Lower lobe of right lung (tissue), 2 donors: Measurements from ENCODE around the gene PLAU. TPM values are rescaled to one million over a fixed set of nuclear protein-coding genes. Genes with fewer than 3 reads are reported as not detected.
A peak's percentile ranks its signal among the peaks of the same experiment; 100 is the strongest.

Experiments
- ATAC-seq, 2 donors: fragments of 200-7000 bp; cut with Tn5 transposase; one replicate each; pipeline ENCODE4 v1.9.1; 2020 to 2022; ENCODE audit warnings: mild to moderate bottlenecking in 2 of 2, moderate library complexity in 2 of 2
- DNase-seq: peaks from one replicate; pipeline ENCODE4 v3.0.0-alpha.2; 2020
- H3K27ac ChIP-seq: fragments of 200-600 bp; one replicate; pipeline ENCODE4 v1.8.0; 2022
- H3K27me3 ChIP-seq: fragments of 200-600 bp; one replicate; pipeline ENCODE4 v1.8.0; 2022; ENCODE audit warnings: low read depth
- H3K36me3 ChIP-seq: fragments of 200-600 bp; one replicate; pipeline ENCODE4 v1.8.0; 2022; ENCODE audit warnings: mild to moderate bottlenecking
- H3K4me1 ChIP-seq: fragments of 200-600 bp; one replicate; pipeline ENCODE4 v1.8.0; 2022
- H3K4me3 ChIP-seq: fragments of 200-600 bp; one replicate; pipeline ENCODE4 v1.8.0; 2022; ENCODE audit warnings: mild to moderate bottlenecking
- H3K9me3 ChIP-seq: fragments of 200-600 bp; one replicate; pipeline ENCODE4 v1.8.0; 2022
- CTCF ChIP-seq: fragments of 200-600 bp; IDR thresholded peaks from one replicate; pipeline ENCODE4 v1.8.0; 2022; ENCODE audit warnings: antibody characterized with exemption, mild to moderate bottlenecking
- intact Hi-C: fragments of 100-400 bp; cut with DNase I; formaldehyde crosslinking; loops from one replicate; pipeline ENCODE4 v1.11.0; 2022
- total RNA-seq: library from RNA; stranded (reverse); fragmentation: NEBNext Ultra II Directional; extraction: Animal tissue kit (Norgen Biotek cat#: 25700); gene quantifications from one replicate; pipeline ENCODE4 v1.2.1, GENCODE V29; 2021
- donor health status: DM: no; HTN: yes; CAD: no; lungs with severe emphysema.

Gene PLAU
- total RNA-seq, 1 donor from 2014 or later = 29.0 TPM

GRCh38 chr10:73898730-73899410 lies 12.1 kb upstream of the PLAU start:
- ATAC-seq = no peak
- intact Hi-C loops = no loop called here
- TF ChIP-seq CTCF = no peak
- H3K27me3 ChIP-seq = no peaks in the 10 kb centered on the region
- DNase-seq = no peak
- no peaks in the 10 kb centered on the region for H3K4me1 ChIP-seq
- H3K9me3 ChIP-seq = no peaks in the 10 kb centered on the region
- no peak overlapping the region for H3K27ac ChIP-seq
- no peak overlapping the region for H3K4me3 ChIP-seq
- no peaks in the 10 kb centered on the region for H3K36me3 ChIP-seq

- H3K27me3 ChIP-seq = no peaks in the 10 kb centered on the region
- DNase-seq (no peak), ATAC-seq (peak in 1 of 2 donors; percentile 38)
- no peak overlapping the region for H3K27ac ChIP-seq
- H3K9me3 ChIP-seq = no peaks in the 10 kb centered on the region
- no peaks in the 10 kb centered on the region for H3K4me1 ChIP-seq
- H3K4me3 ChIP-seq = no peak overlapping the region
- TF ChIP-seq CTCF = no peak
- no peaks in the 10 kb centered on the region for H3K36me3 ChIP-seq
- intact Hi-C loops = no loop called here
These were observed 11.5 kb upstream of the PLAU start for GRCh38 chr10:73899423-73899822.

- ATAC-seq = no peak
- H3K36me3 ChIP-seq = no peaks in the 10 kb centered on the region
- no peak overlapping the region for H3K4me3 ChIP-seq
- no peak overlapping the region for H3K27ac ChIP-seq
- no peaks in the 10 kb centered on the region for H3K4me1 ChIP-seq
- no peak for TF ChIP-seq CTCF
- H3K9me3 ChIP-seq = no peaks in the 10 kb centered on the region
- intact Hi-C loops = no loop called here
- no peak for DNase-seq
- H3K27me3 ChIP-seq = no peaks in the 10 kb centered on the region
These were observed 10.9 kb upstream of the PLAU start for GRCh38 chr10:73900064-73900463.

- no peak for TF ChIP-seq CTCF
- Histone ChIP-seq H3K27me3 (no peaks in the 10 kb centered on the region), H3K9me3 (no peaks in the 10 kb centered on the region), H3K4me3 (no peak overlapping the region), H3K36me3 (no peaks in the 10 kb centered on the region), H3K27ac (no peak overlapping the region), H3K4me1 (peaks cover 6% of the 10 kb centered on the region)
- DNase-seq (no peak), ATAC-seq (no peak)
- intact Hi-C loops = no loop called here
These were observed 9.7 kb upstream of the PLAU start for GRCh38 chr10:73901261-73901660.

- Histone ChIP-seq H3K36me3 (no peaks in the 10 kb centered on the region), H3K4me3 (no peak overlapping the region), H3K27me3 (no peaks in the 10 kb centered on the region), H3K9me3 (no peaks in the 10 kb centered on the region), H3K27ac (no peak overlapping the region), H3K4me1 (peaks cover 17% of the 10 kb centered on the region)
- intact Hi-C loops = no loop called here
- no peak for ATAC-seq
- no peak for TF ChIP-seq CTCF
- DNase-seq = no peak
These were observed 8.6 kb upstream of the PLAU start for GRCh38 chr10:73902351-73902750.
